ENCODE data around the gene RPIA.
"Not testable (repeated sequence)": the region's sequence is repeated elsewhere in the genome, so short reads cannot be mapped to it uniquely, and the experiment has no call there.

RPIA gene

GRCh38 chr2:88736437-88736836 is 45.0 kb downstream of the RPIA start:
- no peak for DNase-seq

- DNase-seq, result no peak
Measured at GRCh38 chr2:88737385-88737784, 45.9 kb downstream of the RPIA start.

DNA sequence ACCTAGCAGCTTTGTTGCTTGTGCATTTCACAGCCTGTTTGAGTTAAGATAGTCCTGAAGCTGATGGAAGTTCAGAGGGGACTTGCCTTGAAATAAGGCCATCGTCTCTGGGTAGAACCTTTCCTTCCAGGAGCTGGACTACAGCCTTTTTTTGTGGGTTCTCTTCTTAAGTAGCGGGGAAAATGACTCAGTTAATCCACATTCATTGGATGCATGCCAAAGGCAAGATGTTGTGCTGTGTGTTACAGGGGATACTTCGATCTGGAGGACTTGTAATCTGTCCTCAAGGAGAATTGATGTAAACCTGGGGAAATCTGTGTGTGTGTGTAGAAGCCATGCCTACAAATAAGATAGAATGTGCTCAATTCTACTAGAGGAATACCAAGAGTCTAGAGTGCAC is 46.8 kb downstream of the RPIA start:
- no peak for DNase-seq

DNA sequence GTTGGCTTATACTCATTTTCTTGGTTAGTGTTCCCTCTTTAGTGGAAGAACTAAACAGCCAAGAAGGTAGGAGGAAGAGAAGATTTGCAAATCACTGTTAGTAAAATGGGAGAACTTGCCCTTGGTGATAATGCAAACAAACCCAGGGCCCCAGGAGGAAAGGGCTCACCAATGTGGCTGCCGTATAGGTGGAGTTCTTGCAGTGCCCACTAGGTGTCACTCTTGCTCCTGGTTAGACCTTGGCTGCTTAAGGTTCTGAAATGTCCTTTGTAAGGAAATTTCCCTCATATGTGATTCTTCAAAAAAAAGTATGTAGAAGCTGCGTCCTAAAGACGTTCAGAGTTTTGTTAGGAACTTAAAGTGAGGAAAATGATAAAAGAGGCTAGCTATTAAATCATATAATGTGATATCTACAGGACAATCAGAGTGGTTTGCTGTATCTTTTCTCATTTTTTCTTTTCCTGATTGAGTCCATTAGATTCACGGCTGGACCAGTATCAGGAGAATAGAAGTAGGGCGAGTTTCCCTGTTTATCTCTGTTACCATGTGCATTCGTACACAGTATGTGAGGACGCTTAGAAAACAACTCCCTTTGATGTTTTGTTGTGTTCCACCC is 48.6 kb downstream of the RPIA start:
- peak; percentile 36 to 44 for DNase-seq

DNA sequence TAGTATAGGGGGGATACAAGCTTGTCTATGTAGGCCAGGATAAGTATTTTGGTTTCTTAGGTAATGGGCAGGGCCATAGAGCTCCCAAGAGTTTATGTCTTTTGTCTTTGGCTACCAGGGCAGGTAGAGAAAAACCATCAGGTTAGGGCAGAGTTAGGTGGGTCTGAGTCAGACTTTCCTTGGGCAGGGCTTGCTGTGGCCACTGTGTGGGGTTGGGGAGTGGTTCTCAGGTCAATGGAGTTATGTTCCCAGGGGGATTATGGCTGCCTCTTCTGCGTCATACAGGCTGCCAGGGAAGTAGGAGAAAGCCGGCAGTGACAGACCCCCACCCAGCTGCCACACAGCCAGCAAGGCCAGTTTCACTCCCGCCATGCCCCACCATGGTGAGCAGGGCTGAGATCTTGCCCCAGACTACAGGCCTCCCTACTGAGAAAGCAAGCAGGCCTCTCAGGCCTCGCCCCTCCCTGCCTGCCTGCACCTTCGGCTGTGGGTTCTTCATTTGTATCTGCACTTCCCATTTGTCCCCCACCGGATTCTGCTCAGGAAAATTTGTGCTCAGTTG is 55.5 kb downstream of the RPIA start:
- DNase-seq, result no peak

GRCh38 chr2:88747990-88748389 is 56.5 kb downstream of the RPIA start:
- no peak for DNase-seq

GRCh38 chr2:88751768-88752167 is 60.3 kb downstream of the RPIA start:
- DNase-seq, result no peak

DNA sequence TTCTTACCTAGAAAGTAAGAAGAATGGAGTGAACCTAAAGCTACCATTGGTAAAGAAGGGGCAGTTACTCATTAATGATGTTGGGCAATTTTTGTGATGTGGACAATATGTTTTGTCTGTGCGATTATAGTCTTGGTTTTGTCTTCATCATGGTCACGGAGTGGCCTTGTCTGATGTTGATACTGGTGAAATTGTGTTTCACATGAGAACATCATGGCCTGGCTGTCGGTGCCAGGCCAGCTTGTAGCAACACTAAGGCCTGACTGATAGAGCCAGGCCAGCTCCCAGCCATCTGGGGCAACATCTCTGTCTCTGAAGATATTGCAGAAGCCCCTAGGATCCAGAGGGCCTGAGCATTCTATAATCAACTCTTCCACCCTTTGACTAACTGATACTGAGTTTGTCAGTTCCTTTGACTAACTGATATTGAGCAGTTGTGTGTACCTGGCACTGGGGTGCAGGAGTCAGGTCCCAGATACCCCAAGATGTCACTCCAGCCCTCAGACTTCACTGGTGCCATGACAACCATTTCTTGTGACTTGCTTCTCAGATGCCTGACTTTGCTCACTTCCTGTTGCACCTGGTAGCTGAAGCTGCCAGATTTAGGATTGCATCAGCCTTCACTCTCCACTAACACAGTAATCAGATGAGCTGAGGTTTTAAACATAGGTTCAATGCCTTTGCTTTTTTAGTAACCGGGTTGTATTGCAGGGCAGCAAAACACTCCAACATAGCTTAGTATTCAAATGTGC is 62.5 kb downstream of the RPIA start:
- no peak for DNase-seq

- DNase-seq, result no peak
Measured at GRCh38 chr2:88754585-88755320, 63.3 kb downstream of the RPIA start.

DNA sequence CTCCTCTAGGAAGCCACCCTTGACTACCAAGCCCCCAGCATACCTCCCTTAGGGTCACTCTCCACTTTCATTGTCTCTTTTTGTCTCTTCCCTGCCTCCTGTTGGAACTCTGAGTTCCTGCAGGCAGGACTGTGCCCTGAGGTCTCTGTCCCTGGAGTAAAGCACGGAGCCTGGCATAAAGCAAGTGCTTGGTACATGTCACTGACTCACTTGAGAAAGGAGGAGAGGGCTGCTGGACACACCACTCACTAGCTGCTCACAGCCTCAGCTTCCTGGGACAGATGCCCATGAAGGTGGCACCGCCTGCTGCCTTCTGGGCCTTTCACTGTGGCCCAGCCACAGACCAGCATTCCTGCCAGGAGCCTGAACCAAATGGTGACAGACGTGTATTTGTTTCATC is 64.4 kb downstream of the RPIA start:
- no peak for DNase-seq

DNA sequence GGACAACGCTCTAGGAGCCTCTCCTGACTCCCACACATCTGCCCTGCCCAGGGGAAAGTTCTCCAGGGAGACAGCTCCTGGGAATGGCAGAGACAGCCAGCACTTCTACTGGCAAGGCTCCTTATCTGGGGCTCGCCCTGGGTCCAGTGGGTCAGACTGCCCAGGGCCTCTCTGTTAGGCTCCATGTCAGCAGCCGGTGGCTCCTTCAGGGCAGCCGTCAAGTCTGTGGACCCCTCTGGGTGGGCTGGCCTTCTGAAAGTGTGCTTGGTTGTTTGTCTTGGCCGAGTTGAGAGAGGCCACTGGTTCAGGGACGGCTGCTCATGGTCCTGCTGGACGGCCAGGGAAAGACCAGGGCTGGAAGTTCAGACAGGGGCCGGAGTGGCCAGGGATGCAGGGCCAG is 65.6 kb downstream of the RPIA start:
- DNase-seq, result no peak

DNA sequence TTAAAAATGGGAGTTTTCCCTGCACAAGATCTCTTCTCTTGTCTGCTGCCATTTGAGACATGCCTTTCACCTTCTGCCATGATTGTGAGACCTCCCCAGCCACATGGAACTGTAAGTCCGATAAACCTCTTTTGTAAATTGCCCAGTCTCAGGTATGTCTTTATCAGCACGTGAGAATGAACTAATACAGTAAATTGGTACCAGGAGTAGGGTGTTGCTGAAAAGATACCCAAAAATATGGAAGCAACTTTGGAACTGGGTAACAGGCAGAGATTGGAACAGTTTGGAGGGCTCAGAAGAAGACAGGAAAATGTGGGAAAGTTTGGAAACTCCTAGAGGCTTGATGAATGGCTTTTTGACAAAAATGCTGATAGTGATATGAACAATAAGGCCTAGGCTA is 67.2 kb downstream of the RPIA start:
- not testable (repeated sequence) for DNase-seq

DNA sequence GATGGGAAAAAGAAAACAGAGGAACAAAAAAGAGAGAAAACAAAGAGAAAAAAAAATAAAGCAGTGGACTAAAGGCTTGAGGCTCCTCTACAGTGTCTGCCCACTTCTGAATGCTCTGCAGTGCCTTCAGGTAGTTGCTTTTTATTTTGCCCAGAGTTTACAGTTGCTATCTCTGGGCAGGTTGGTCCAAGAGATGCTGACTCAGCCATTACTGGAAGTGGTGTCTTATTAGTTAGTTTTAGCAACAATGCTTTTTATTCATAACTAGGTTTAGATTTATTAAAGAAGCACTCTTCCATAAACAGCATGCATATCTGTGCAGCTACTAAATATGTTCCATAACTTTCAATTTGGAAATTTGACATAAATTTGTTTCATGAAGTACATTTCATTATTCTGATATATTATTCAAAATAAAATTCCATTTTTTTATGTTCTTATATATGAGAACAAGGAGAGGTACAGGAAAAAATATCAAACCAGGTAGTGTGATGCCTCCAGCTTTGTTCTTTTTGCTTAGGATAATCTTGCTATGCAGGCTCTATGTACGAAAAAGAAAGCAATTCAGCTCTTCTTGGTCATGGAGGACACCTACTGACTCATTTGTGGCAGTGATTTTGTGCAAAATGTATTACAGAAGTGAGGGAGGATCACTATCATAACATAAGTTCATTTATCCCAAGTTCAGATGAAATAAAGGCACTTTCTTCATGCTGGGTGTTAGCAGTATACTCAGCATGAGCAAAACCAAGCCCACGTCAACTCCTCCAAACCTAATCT is 69.5 kb downstream of the RPIA start:
- no peak for DNase-seq

- no peak for DNase-seq
Measured at GRCh38 chr2:88764141-88764849, 72.8 kb downstream of the RPIA start.

GRCh38 chr2:88764850-88765153 is 73.3 kb downstream of the RPIA start:
- no peak for DNase-seq

DNA sequence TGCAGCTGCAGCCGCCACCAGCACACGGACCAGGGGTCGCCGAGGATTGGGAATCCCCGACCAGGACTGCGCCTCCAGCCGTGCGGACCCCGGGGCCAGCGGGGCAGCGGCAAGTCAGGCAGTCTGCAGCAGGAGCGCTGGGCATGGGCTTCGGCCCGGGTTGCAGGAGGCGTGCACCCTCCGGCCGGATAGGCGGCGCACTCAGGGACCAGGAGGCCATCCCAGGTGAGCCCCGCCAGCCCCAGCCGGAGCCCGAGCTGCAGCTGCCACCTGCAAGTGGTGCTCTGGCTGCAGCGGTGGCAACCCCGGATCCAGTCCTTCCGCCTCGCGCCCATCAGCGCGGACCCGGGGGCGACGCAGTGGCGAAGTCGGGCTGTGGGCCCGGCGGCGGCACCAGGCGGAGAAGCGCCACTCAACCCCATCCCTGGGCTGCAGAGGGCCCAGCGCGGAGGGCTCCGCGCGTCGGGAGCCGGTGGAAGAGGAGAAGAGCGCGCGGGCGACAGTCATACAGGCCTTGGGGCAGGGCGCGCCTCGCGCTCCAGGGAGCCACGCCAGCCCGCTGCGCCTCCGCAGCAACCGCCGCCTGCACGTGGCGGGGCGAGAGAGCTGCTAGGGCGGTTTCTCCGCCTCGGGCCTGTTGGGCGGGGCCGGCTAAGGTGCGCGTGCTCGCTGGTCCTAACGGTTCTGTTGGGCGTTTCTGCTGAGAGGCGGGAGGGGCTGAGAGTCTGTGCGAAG is 73.8 kb downstream of the RPIA start:
- no peak for DNase-seq

- DNase-seq, result not testable (repeated sequence)
Measured at GRCh38 chr2:88765889-88766481, 74.5 kb downstream of the RPIA start.

GRCh38 chr2:88770016-88770415 is 78.5 kb downstream of the RPIA start:
- DNase-seq, result no peak

GRCh38 chr2:88773233-88774028 is 82.0 kb downstream of the RPIA start:
- DNase-seq, result not testable (repeated sequence)

DNA sequence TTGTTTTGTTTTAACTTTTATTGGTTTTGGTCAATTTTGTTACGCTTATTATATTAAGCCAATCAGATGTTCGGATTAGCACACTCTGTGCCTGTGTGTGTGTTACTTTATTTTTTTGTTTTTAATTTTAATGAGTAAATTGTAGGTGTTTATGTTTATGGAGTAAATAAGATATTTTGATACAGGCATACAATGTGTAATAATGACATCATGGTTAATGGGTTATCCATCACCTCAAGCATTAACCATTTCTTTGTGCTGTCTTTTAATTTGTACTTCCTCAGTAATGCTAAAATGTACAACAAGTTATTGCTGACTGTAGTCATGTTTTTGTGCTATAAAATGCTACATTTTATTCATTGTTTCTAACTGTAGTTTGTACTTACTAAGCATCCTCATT is 97.7 kb downstream of the RPIA start:
- not testable (repeated sequence) for DNase-seq
